Astrocyte of the spinal cord (primary cell): Measurements from ENCODE around the gene FGD6.

Experiments used
- DNase-seq: peaks from one replicate; pipeline ENCODE4 v3.0.0; 2011; ENCODE audit warnings: low read depth, low spot score
- H3K4me3 ChIP-seq: 2 replicates; pipeline ENCODE4 v1.5.1; 2011; ENCODE audit warnings: low read depth, mild to moderate bottlenecking, low read length, moderate library complexity
- in situ Hi-C: cut with HindIII; loops from 2 replicates; pipeline ENCODE4 v1.10.0; 2017; ENCODE audit warnings: low sequenced_read_pairs
- TF ChIP-seq, protein P1 (sequence below): IDR thresholded peaks from 2 replicates; pipeline ENCODE4 v1.5.1; 2012; ENCODE audit warnings: low read depth, mild to moderate bottlenecking, low read length, inconsistent platforms

The FGD6 gene

DNA sequence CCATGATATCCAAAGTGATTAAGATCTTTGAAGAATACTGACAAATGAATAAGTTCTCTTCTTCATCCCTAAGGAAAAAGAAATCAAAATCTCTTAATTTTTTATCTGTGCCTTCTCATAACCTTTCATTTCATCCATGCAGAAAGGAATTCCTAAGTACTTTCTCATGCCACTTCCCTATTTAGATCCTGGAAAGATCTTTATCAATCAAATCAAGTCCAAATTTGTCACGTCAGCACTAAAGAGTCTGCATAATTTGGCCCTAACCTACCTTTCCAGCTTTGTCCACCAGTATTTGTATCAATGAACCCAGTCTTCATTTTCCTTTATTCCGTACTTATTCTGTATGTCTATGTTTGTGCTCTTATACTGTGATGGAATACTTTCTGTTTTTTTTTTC is 41.5 kb upstream of the FGD6 start:
- no peak for DNase-seq
- TF ChIP-seq, protein P1, sequence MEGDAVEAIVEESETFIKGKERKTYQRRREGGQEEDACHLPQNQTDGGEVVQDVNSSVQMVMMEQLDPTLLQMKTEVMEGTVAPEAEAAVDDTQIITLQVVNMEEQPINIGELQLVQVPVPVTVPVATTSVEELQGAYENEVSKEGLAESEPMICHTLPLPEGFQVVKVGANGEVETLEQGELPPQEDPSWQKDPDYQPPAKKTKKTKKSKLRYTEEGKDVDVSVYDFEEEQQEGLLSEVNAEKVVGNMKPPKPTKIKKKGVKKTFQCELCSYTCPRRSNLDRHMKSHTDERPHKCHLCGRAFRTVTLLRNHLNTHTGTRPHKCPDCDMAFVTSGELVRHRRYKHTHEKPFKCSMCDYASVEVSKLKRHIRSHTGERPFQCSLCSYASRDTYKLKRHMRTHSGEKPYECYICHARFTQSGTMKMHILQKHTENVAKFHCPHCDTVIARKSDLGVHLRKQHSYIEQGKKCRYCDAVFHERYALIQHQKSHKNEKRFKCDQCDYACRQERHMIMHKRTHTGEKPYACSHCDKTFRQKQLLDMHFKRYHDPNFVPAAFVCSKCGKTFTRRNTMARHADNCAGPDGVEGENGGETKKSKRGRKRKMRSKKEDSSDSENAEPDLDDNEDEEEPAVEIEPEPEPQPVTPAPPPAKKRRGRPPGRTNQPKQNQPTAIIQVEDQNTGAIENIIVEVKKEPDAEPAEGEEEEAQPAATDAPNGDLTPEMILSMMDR = no peak
- in situ Hi-C loops = no loop called here
- H3K4me3 ChIP-seq = no peak overlapping the region

- in situ Hi-C loops = no loop called here
- no peak overlapping the region for H3K4me3 ChIP-seq
- TF ChIP-seq, protein P1 = no peak
- DNase-seq = no peak
Measured at GRCh38 chr12:95258151-95258550, 40.9 kb upstream of the FGD6 start.

GRCh38 chr12:95257541-95257940 is 40.3 kb upstream of the FGD6 start:
- peak; percentile 15 for DNase-seq
- in situ Hi-C loops = no loop called here
- TF ChIP-seq, protein P1 = no peak
- no peak overlapping the region for H3K4me3 ChIP-seq

DNA sequence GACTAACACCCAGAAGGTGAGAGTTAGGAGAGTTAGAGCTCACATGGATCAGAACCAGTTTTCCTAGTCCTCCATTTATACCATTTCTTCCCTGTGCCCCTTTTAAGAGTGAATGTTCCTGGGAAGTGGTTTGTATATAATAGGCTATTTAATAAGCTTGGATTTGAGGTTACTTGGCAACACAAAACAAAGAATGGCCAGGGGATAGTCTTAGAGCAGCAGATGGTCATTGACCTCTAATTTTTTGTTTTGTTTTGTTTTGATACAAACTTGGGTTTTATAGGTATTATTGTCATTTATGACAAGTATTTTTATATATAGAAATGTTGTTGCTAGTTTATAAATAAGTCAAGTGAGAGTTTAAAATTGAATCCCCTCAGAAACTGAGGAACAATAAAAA is 36.1 kb upstream of the FGD6 start:
- in situ Hi-C loops = no loop called here
- DNase-seq = no peak
- TF ChIP-seq, protein P1 = no peak
- H3K4me3 ChIP-seq = no peak overlapping the region

DNA sequence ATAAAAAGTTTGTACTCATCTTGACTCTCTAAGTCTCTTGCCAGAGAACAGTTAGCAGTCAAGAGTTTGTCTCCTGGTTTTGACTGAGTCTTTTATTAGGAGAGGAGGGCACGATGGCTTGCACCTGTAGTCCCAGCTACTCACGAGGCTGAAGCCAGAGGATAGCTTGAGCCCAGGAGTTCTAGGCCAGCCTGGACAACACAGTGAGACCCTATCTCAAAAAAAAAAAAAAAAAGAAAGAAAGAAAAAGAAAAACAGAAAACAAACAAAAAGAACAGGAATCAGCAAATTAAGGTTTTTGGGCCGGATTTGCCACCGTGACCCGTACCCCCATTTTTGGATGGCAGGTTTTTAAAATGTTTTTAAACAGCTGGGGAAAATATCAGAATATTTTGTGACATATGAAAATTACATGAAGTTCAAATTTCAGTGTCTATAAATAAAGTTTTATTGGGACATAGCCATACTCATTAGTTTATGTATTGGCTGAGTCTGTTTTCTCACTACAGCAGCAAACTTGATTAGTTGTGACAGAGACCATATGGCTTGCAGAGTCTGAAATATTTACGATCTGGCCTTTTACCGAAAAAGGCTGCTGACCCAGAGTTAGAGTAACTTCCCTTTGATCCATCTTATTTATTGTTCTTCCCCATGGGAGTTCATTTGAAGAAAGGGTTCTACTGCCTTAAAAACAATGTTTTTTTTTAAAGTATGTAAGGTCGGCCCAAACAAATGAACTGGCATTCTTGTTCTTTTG is 31.5 kb upstream of the FGD6 start:
- TF ChIP-seq, protein P1 = no peak
- in situ Hi-C loops = no loop called here
- peak; percentile 78 for DNase-seq
- no peak overlapping the region for H3K4me3 ChIP-seq

- TF ChIP-seq, protein P1 = no peak
- in situ Hi-C loops = no loop called here
- DNase-seq = no peak
- H3K4me3 ChIP-seq = no peak overlapping the region
Measured at GRCh38 chr12:95248095-95248494, 30.8 kb upstream of the FGD6 start.
